Measurements from ENCODE around the gene UFD1.

DNA sequence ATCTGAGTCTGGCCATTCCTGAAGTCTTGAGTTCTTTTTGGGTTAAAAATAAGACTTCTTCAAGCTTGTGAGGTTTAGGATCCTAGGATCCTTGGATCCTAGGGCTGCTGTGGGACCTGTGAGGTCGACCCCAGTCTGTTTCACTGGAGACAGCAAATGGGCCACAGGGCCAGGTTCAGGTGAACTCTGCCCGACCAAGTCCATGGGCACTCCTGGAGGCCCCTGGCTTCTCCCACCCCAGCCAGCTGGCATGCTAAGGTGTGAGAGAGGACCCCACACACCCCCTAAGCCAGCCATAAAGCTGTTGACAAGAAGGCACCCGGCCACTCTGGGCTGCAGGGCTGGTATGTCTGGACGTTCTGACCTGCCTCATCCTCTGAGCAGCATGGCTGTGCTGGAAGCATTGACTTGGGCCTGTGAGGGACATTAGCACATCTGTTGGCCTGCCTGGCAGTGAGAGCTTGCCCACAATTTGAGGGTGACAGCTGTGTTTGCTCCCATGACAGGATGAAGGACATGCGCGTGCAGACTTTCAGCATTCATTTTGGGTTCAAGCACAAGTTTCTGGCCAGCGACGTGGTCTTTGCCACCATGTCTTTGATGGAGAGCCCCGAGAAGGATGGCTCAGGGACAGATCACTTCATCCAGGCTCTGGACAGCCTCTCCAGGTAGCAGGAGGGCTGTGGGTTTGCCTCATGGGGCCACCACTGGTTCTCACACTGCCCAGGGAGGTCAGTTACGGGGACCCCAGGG is 29.2 kb upstream of the UFD1 start:
- TF ChIP-seq, protein P1, sequence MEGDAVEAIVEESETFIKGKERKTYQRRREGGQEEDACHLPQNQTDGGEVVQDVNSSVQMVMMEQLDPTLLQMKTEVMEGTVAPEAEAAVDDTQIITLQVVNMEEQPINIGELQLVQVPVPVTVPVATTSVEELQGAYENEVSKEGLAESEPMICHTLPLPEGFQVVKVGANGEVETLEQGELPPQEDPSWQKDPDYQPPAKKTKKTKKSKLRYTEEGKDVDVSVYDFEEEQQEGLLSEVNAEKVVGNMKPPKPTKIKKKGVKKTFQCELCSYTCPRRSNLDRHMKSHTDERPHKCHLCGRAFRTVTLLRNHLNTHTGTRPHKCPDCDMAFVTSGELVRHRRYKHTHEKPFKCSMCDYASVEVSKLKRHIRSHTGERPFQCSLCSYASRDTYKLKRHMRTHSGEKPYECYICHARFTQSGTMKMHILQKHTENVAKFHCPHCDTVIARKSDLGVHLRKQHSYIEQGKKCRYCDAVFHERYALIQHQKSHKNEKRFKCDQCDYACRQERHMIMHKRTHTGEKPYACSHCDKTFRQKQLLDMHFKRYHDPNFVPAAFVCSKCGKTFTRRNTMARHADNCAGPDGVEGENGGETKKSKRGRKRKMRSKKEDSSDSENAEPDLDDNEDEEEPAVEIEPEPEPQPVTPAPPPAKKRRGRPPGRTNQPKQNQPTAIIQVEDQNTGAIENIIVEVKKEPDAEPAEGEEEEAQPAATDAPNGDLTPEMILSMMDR (IDR thresholded peaks at IDR 0.05; ENCODE audit: low read depth, low read length): no peak
- no peak for TF ChIP-seq EZH2phosphoT487 (IDR thresholded peaks at IDR 0.05; ENCODE audit: low read depth)
